ENCODE measurements around the gene NFASC. TPM values are rescaled to one million over a fixed set of nuclear protein-coding genes. Genes with fewer than 3 reads are reported as not detected.

Gene NFASC
- total RNA-seq, 1 donor from 2014 or later = 10.5 TPM

- intact Hi-C loops (cut with DNase I) = loop anchor here (1.0 to 5.0 kb wide), 2 partner anchors 71 to 253 kb away; no protein-coding TSS in a partner anchor
- DNase-seq (ENCODE audit: missing footprints) = no peak
- no peak for ATAC-seq
Observed at GRCh38 chr1:205060746-205061145, 190.1 kb downstream of the NFASC start.

GRCh38 chr1:205061227-205061626 is 190.6 kb downstream of the NFASC start:
- DNase-seq (ENCODE audit: missing footprints) (no peak), ATAC-seq (peak; percentile 6)
- intact Hi-C loops (cut with DNase I) = loop anchor here (1.0 to 5.0 kb wide), 2 partner anchors 72 to 254 kb away; no protein-coding TSS in a partner anchor

- intact Hi-C loops (cut with DNase I) = loop anchor here (1.0 to 5.0 kb wide), 2 partner anchors 72 to 254 kb away; no protein-coding TSS in a partner anchor
- DNase-seq (ENCODE audit: missing footprints) = no peak
- ATAC-seq = peak; percentile 49
Observed at GRCh38 chr1:205061665-205062069, 191.0 kb downstream of the NFASC start.

GRCh38 chr1:205062319-205062718 is 191.7 kb downstream of the NFASC start:
- DNase-seq (ENCODE audit: missing footprints) (no peak), ATAC-seq (no peak)
- intact Hi-C loops (cut with DNase I) = loop anchor here (5.0 kb wide), 1 partner anchor 255 kb away; no protein-coding TSS in a partner anchor

GRCh38 chr1:205062895-205063294 is 192.2 kb downstream of the NFASC start:
- intact Hi-C loops (cut with DNase I) = loop anchor here (5.0 kb wide), 1 partner anchor 256 kb away; no protein-coding TSS in a partner anchor
- no peak for DNase-seq (ENCODE audit: missing footprints)
- no peak for ATAC-seq

- DNase-seq (ENCODE audit: missing footprints) (no peak), ATAC-seq (no peak)
- intact Hi-C loops (cut with DNase I) = loop anchor here (5.0 kb wide), 1 partner anchor 257 kb away; no protein-coding TSS in a partner anchor
Observed at GRCh38 chr1:205064301-205064700, 193.6 kb downstream of the NFASC start.

GRCh38 chr1:205064741-205065316 is 194.2 kb downstream of the NFASC start:
- intact Hi-C loops (cut with DNase I) = loop anchor here (5.0 kb wide), 2 partner anchors 187 to 258 kb away; no protein-coding TSS in a partner anchor
- no peak for ATAC-seq
- DNase-seq (ENCODE audit: missing footprints) = no peak

GRCh38 chr1:205065666-205066065 is 195.0 kb downstream of the NFASC start:
- no peak for DNase-seq (ENCODE audit: missing footprints)
- intact Hi-C loops (cut with DNase I) = loop anchor here (5.0 kb wide), 1 partner anchor 187 kb away; no protein-coding TSS in a partner anchor
- no peak for ATAC-seq

- intact Hi-C loops (cut with DNase I) = loop anchor here (5.0 kb wide), 1 partner anchor 186 kb away; no protein-coding TSS in a partner anchor
- no peak for DNase-seq (ENCODE audit: missing footprints)
Observed at GRCh38 chr1:205066141-205066818, 195.6 kb downstream of the NFASC start.

GRCh38 chr1:205067031-205067430 is 196.4 kb downstream of the NFASC start:
- intact Hi-C loops (cut with DNase I) = loop anchor here (5.0 kb wide), 1 partner anchor 185 kb away; no protein-coding TSS in a partner anchor
- ATAC-seq (no peak), DNase-seq (ENCODE audit: missing footprints) (no peak)

More at GRCh38 chr1:205066141-205066818, 195.6 kb downstream of the NFASC start:
- no peak for ATAC-seq

GRCh38 chr1:205068001-205068400 is 197.3 kb downstream of the NFASC start:
- intact Hi-C loops (cut with DNase I) = loop anchor here (5.0 kb wide), 1 partner anchor 184 kb away; no protein-coding TSS in a partner anchor
- DNase-seq (ENCODE audit: missing footprints) = no peak
- ATAC-seq = no peak

- ATAC-seq = no peak
- DNase-seq (ENCODE audit: missing footprints) = no peak
- intact Hi-C loops (cut with DNase I) = loop anchor here (5.0 kb wide), 1 partner anchor 184 kb away; no protein-coding TSS in a partner anchor
Observed at GRCh38 chr1:205068457-205069040, 197.9 kb downstream of the NFASC start.

- intact Hi-C loops (cut with DNase I) = loop anchor here (5.0 kb wide), 1 partner anchor 183 kb away; no protein-coding TSS in a partner anchor
- DNase-seq (ENCODE audit: missing footprints) = no peak
- ATAC-seq = no peak
Observed at GRCh38 chr1:205069371-205070125, 198.9 kb downstream of the NFASC start.

GRCh38 chr1:205071028-205071409 is 200.4 kb downstream of the NFASC start:
- intact Hi-C loops (cut with DNase I) = no loop called here
- ATAC-seq = no peak
- DNase-seq (ENCODE audit: missing footprints) = no peak

- ATAC-seq (no peak), DNase-seq (ENCODE audit: missing footprints) (no peak)
- intact Hi-C loops (cut with DNase I) = no loop called here
Observed at GRCh38 chr1:205071801-205072200, 201.1 kb downstream of the NFASC start.

- intact Hi-C loops (cut with DNase I) = no loop called here
- no peak for DNase-seq (ENCODE audit: missing footprints)
- no peak for ATAC-seq
Observed at GRCh38 chr1:205072286-205072685, 201.6 kb downstream of the NFASC start.

All from Right ventricle myocardium inferior (tissue), 1 donor.